H9 (cell line): ENCODE data around the gene KLKB1. TPM values are rescaled to one million over a fixed set of nuclear protein-coding genes. Genes with fewer than 3 reads are reported as not detected.

Source experiments
- DNase-seq: peaks from one replicate; pipeline ENCODE4 v3.0.0-alpha.2; 2017
- H2AFZ ChIP-seq: one replicate; pipeline ENCODE4 v1.6.1; 2013; ENCODE audit warnings: mild to moderate bottlenecking, low read length, control low read depth, moderate library complexity
- H2AK5ac ChIP-seq: 2 replicates; pipeline ENCODE4 v1.6.1; 2013; ENCODE audit warnings: low read length, control low read depth, mixed read lengths; ENCODE audit not compliant: insufficient read length
- H2BK120ac ChIP-seq: one replicate; pipeline ENCODE4 v1.6.1; 2013; ENCODE audit warnings: low read depth, mild to moderate bottlenecking, low read length, control low read depth, inconsistent platforms; ENCODE audit not compliant: poor library complexity, severe bottlenecking
- H2BK12ac ChIP-seq: 2 replicates; pipeline ENCODE4 v1.6.1; 2013; ENCODE audit warnings: low read length, control low read depth, mixed read lengths, low read depth; ENCODE audit not compliant: insufficient read length
- H2BK15ac ChIP-seq: 2 replicates; pipeline ENCODE4 v1.6.1; 2013; ENCODE audit warnings: low read depth, low read length, control low read depth
- H2BK20ac ChIP-seq: one replicate; pipeline ENCODE4 v1.6.1; 2013; ENCODE audit warnings: low read depth, mild to moderate bottlenecking, low read length, control low read depth, inconsistent platforms; ENCODE audit not compliant: poor library complexity, severe bottlenecking
- H2BK5ac ChIP-seq: 2 replicates; pipeline ENCODE4 v1.6.1; 2013; ENCODE audit warnings: low read length, control low read depth, mixed read lengths; ENCODE audit not compliant: insufficient read length
- H3K14ac ChIP-seq: 2 replicates; pipeline ENCODE4 v1.6.1; 2013; ENCODE audit warnings: low read length, control low read depth; ENCODE audit not compliant: insufficient read depth
- H3K18ac ChIP-seq: 2 replicates; pipeline ENCODE4 v1.6.1; 2013; ENCODE audit warnings: low read depth, mild to moderate bottlenecking, mixed read lengths, low read length, control low read depth; ENCODE audit not compliant: insufficient read length
- H3K23ac ChIP-seq: 2 replicates; pipeline ENCODE4 v1.6.1; 2013; ENCODE audit warnings: low read length, control low read depth, mixed read lengths, low read depth; ENCODE audit not compliant: insufficient read length
- H3K23me2 ChIP-seq: 2 replicates; pipeline ENCODE4 v1.6.1; 2013; ENCODE audit warnings: low read depth, mild to moderate bottlenecking, mixed read lengths, low read length, control low read depth; ENCODE audit not compliant: insufficient read length, poor library complexity, severe bottlenecking
- H3K27ac ChIP-seq: 2 replicates; pipeline ENCODE4 v1.5.1; 2013; ENCODE audit warnings: low read length, control low read depth, mixed read lengths, low read depth; ENCODE audit not compliant: insufficient read length
- H3K27me3 ChIP-seq: 2 replicates; pipeline ENCODE4 v1.6.1; 2013; ENCODE audit warnings: low read length, control low read depth, inconsistent platforms; ENCODE audit not compliant: insufficient read depth
- H3K4ac ChIP-seq: 2 replicates; pipeline ENCODE4 v1.6.1; 2013; ENCODE audit warnings: low read depth, mild to moderate bottlenecking, control low read depth, inconsistent platforms, low read length, moderate library complexity
- H3K4me1 ChIP-seq: 2 replicates; pipeline ENCODE4 v1.6.1; 2013; ENCODE audit warnings: low read length, control low read depth, inconsistent platforms; ENCODE audit not compliant: insufficient read depth
- H3K4me2 ChIP-seq: 2 replicates; pipeline ENCODE4 v1.6.1; 2013; ENCODE audit warnings: low read length, control low read depth, mixed read lengths; ENCODE audit not compliant: insufficient read length, insufficient read depth
- H3K56ac ChIP-seq: 2 replicates; pipeline ENCODE4 v1.6.1; 2013; ENCODE audit warnings: low read depth, mild to moderate bottlenecking, mixed read lengths, low read length, control low read depth; ENCODE audit not compliant: insufficient read length
- H3K79me1 ChIP-seq: 2 replicates; pipeline ENCODE4 v1.6.1; 2013; ENCODE audit warnings: low read depth, mild to moderate bottlenecking, moderate library complexity, low read length, control low read depth, inconsistent platforms; ENCODE audit not compliant: insufficient read depth, poor library complexity, severe bottlenecking
- H3K79me2 ChIP-seq: 2 replicates; pipeline ENCODE4 v1.6.1; 2013; ENCODE audit warnings: low read length, control low read depth, inconsistent platforms; ENCODE audit not compliant: insufficient read depth
- H3K9ac ChIP-seq: 2 replicates; pipeline ENCODE4 v1.6.1; 2013; ENCODE audit warnings: low read length, control low read depth, mixed read lengths; ENCODE audit not compliant: insufficient read length; ENCODE audit errors: extremely low read depth
- H3K9me3 ChIP-seq: one replicate; pipeline ENCODE4 v1.6.1; 2013; ENCODE audit warnings: low read depth, low read length, inconsistent platforms; ENCODE audit not compliant: control insufficient read depth
- H3T11ph ChIP-seq: one replicate; pipeline ENCODE4 v1.6.1; 2013; ENCODE audit warnings: mild to moderate bottlenecking, low read length, control low read depth, inconsistent platforms
- H4K20me1 ChIP-seq: one replicate; pipeline ENCODE4 v1.6.1; 2013; ENCODE audit not compliant: control insufficient read depth, insufficient read length, insufficient read depth
- H4K5ac ChIP-seq: 2 replicates; pipeline ENCODE4 v1.6.1; 2013; ENCODE audit warnings: low read depth, mild to moderate bottlenecking, mixed read lengths, low read length, control low read depth; ENCODE audit not compliant: insufficient read length
- H4K8ac ChIP-seq: replicated peaks from 2 replicates; pipeline ENCODE4 v1.6.1; 2013; ENCODE audit warnings: low read length, control low read depth, mixed read lengths, low read depth; ENCODE audit not compliant: insufficient read length
- H4K91ac ChIP-seq: 2 replicates; pipeline ENCODE4 v1.6.1; 2013; ENCODE audit warnings: low read depth, mild to moderate bottlenecking, moderate library complexity, mixed read lengths, low read length, control low read depth; ENCODE audit not compliant: insufficient read length
- H3K27ac Mint-ChIP-seq, 3 experiments: 2 replicates in 2 of 3; 3 replicates in 1 of 3; pipeline ENCODE4 v1.8.0; 2020 to 2021; ENCODE audit warnings: mixed read lengths in 3 of 3, mild to moderate bottlenecking in 1 of 3, moderate library complexity in 1 of 3
- H3K27me3 Mint-ChIP-seq: 2 replicates; pipeline ENCODE4 v1.8.0; 2021; ENCODE audit warnings: low read depth, mild to moderate bottlenecking, moderate library complexity, mixed read lengths
- H3K36me3 Mint-ChIP-seq, 3 experiments: 2 replicates in 2 of 3; 3 replicates in 1 of 3; pipeline ENCODE4 v1.8.0; 2020 to 2021; ENCODE audit warnings: low read depth in 3 of 3, mixed read lengths in 3 of 3; ENCODE audit not compliant: insufficient read depth in 1 of 3
- H3K4me1 Mint-ChIP-seq, 2 experiments: 2 replicates each; pipeline ENCODE4 v1.8.0; 2020; ENCODE audit warnings: mixed read lengths in 2 of 2
- H3K4me3 Mint-ChIP-seq, 2 experiments: 2 replicates in 1 of 2; 3 replicates in 1 of 2; pipeline ENCODE4 v1.8.0; 2020 to 2021; ENCODE audit warnings: mild to moderate bottlenecking in 2 of 2, mixed read lengths in 2 of 2, moderate library complexity in 1 of 2
- H3K9me3 Mint-ChIP-seq, 2 experiments: 2 replicates in 1 of 2; 3 replicates in 1 of 2; pipeline ENCODE4 v1.8.0; 2020; ENCODE audit warnings: mild to moderate bottlenecking in 2 of 2, mixed read lengths in 2 of 2, moderate library complexity in 1 of 2
- WGBS: extraction: QIAGEN DNeasy Blood & Tissue Kit; methylation state at CpG from one replicate; pipeline ENCODE4 v1.1.7; 2013; ENCODE audit warnings: missing lambda C conversion rate, low lambda C conversion rate, mixed read lengths; ENCODE audit not compliant: insufficient read length; ENCODE audit errors: extremely low coverage; 5-methylcytosine and 5-hydroxymethylcytosine counted together
- total RNA-seq: library from RNA; stranded (reverse); gene quantifications from 2 replicates; pipeline ENCODE4 v1.2.1, GENCODE V29; 2021
- TF ChIP-seq, protein P1 (sequence below): fragments of 200-600 bp; sonication (generic); conservative IDR thresholded peaks from 3 replicates; pipeline ENCODE4 v1.8.0; 2021; ENCODE audit warnings: antibody characterized with exemption, mild to moderate bottlenecking

KLKB1 gene
- total RNA-seq, 1 experiment from 2014 or later: 21.8 TPM

GRCh38 chr4:186255122-186255521 is 27.8 kb downstream of the KLKB1 start:
- peaks cover 10% of the 10 kb centered on the region; the same call in 1 of the 2 replicates for H3K4me1 ChIP-seq
- no peak overlapping the region for H3T11ph ChIP-seq
- H3K36me3 Mint-ChIP-seq: peaks cover 18 to 44% (median 36%) of the 10 kb centered on the region in 3 experiments
- H3K27me3 ChIP-seq: no peaks in the 10 kb centered on the region
- H2BK20ac ChIP-seq: no peak overlapping the region
- no peak overlapping the region; a peak in 2 of 7 replicates for H3K27ac Mint-ChIP-seq
- H3K79me1 ChIP-seq: no peaks in the 10 kb centered on the region
- no peak overlapping the region for H3K4me3 Mint-ChIP-seq
- no peak overlapping the region for H3K9ac ChIP-seq
- H3K27ac ChIP-seq: no peak overlapping the region
- TF ChIP-seq, protein P1, sequence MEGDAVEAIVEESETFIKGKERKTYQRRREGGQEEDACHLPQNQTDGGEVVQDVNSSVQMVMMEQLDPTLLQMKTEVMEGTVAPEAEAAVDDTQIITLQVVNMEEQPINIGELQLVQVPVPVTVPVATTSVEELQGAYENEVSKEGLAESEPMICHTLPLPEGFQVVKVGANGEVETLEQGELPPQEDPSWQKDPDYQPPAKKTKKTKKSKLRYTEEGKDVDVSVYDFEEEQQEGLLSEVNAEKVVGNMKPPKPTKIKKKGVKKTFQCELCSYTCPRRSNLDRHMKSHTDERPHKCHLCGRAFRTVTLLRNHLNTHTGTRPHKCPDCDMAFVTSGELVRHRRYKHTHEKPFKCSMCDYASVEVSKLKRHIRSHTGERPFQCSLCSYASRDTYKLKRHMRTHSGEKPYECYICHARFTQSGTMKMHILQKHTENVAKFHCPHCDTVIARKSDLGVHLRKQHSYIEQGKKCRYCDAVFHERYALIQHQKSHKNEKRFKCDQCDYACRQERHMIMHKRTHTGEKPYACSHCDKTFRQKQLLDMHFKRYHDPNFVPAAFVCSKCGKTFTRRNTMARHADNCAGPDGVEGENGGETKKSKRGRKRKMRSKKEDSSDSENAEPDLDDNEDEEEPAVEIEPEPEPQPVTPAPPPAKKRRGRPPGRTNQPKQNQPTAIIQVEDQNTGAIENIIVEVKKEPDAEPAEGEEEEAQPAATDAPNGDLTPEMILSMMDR: no peak
- H3K4me2 ChIP-seq: no peak overlapping the region
- H3K23me2 ChIP-seq: no peaks in the 10 kb centered on the region
- H2AK5ac ChIP-seq: no peak overlapping the region
- no peak for DNase-seq
- no peak overlapping the region for H2AFZ ChIP-seq
- H3K9me3 Mint-ChIP-seq: peaks cover 2 to 6% of the 10 kb centered on the region in 2 experiments; a peak in 3 of 5 replicates
- no peak overlapping the region for H2BK120ac ChIP-seq
- no peak overlapping the region for H4K91ac ChIP-seq
- H2BK12ac ChIP-seq: no peak overlapping the region
- no peak overlapping the region for H3K14ac ChIP-seq
- H3K18ac ChIP-seq: no peak overlapping the region
- no peak overlapping the region for H2BK15ac ChIP-seq
- H3K4ac ChIP-seq: no peak overlapping the region
- H3K56ac ChIP-seq: no peak overlapping the region
- H3K4me1 Mint-ChIP-seq: peaks cover 28 to 29% of the 10 kb centered on the region in 2 experiments
- H3K79me2 ChIP-seq: no peaks in the 10 kb centered on the region
- no peaks in the 10 kb centered on the region for H3K27me3 Mint-ChIP-seq
- H3K23ac ChIP-seq: no peak overlapping the region
- no peak overlapping the region for H2BK5ac ChIP-seq
- no CpG with 5 or more reads among the region's 3 CpGs for WGBS
- no peak overlapping the region for H4K5ac ChIP-seq
- no peaks in the 10 kb centered on the region for H4K20me1 ChIP-seq
- H3K9me3 ChIP-seq: no peaks in the 10 kb centered on the region
- H4K8ac ChIP-seq: no peak overlapping the region
